Activated naive CD4-positive, alpha-beta T cell treated with anti-CD3 and anti-CD28 coated beads, Interleukin-2, amount 50 U/mL, for 16 hours (primary cell): ENCODE data around the gene MYO18A.
"Not testable (repeated sequence)": the region's sequence is repeated elsewhere in the genome, so short reads cannot be mapped to it uniquely, and the experiment has no call there.

ENCODE experiments used
- DNase-seq: peaks from one replicate; pipeline ENCODE4 v3.0.0-alpha.2; 2020

MYO18A gene

DNA sequence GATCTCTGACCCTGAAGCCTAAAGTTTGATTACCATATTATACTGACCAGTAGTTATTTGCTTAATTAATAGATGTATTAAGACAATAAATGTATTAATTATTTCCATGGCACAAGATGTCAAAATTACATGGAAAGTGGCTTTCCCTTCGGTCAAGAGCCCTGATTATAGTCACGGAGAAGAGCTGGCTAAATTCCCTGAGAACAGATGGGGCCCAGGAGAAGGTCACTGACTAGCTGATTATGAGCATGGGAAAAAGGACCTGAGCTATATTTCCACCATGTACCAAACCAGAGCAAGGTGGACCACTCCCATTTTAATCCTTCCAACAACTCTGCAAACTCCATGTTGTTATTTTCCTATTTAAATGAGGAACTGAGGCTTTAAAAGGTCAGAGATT lies 12.9 kb upstream of the MYO18A start:
- no peak for DNase-seq

DNA sequence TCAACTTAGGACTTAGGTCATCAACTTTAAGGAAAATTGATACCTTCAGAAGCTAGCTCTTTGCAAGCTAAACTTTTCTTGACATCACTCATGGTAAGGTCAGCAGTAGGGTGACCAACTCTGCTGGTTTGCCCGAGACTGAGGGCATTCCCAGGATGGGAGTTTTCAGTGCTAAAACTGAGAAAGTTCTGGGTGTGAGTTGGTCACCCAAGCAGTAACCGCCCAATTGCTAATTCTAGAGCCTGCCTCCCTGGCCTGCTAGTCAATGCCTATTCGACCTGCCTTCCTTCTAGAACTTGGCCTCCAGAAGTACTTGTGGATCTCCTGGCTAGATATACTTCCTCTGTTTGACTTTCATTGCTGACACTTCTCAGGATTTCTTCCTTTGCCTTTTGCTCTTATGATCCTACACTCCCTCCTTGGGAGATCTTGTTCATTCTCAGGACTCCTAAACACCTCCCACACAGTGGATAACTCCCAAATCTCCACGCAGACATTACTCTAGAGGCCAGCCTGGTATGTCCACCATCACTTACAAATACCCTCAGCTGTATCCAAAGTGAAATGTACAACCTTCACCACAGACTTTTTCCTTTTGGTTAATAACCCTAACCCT lies 10.5 kb upstream of the MYO18A start:
- no peak for DNase-seq

DNA sequence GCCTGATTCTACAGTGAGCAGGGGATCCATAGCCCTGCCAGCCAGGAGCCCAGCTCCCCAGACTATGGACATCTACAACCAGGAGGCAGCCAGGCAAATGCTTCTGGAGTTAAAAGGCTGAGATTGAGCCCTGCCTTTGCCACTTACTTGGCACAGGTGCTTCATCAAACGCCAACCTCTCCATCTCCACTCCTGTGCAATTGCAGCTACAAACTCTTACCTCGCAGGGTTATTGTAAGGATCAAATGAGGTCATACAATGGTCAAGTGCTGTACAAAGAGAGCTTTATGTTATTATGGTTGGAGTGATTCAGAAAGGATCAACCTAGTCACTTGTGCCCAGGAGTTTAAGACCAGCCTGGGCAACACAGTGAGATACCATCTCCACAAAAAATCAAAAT lies 9.8 kb upstream of the MYO18A start:
- no peak for DNase-seq

DNA sequence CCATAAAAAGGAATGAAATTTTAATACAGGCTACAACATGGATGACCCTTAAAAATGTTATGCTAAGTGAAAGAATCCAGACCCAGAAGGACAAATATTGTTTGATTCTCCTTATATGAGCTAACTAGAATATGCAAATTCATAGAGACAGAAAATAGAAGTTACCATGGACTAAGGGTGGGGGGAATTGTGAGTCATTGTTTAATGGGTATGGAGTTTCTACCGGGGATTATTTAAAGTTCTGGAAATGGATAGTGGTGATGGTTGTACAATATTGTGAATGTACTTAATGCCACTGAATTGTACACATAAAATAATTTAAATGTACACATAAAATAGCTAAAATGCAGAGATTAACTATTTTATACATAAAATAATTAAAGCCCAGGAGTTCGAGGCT lies 9.2 kb upstream of the MYO18A start:
- DNase-seq = no peak

DNA sequence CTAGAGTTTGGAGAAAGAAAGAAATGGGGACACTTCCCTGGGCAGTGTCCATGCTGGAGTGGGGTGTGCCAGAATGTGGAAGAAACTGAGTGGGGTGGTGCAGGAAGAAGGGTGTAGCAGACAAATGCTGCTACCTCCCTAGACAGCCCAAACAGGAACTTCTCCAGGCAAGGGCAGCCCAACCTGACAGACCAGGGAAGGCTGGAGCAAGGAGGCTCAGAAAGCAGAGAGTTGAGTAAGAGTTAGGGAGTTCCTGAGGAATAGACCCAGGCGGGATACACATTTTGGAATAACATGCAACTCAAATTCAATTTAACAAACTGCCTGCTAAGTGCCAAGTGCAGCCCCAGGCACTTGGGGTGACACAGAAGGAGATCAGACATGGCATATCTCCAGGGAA lies 1.0 kb upstream of the MYO18A start:
- DNase-seq = no peak

DNA sequence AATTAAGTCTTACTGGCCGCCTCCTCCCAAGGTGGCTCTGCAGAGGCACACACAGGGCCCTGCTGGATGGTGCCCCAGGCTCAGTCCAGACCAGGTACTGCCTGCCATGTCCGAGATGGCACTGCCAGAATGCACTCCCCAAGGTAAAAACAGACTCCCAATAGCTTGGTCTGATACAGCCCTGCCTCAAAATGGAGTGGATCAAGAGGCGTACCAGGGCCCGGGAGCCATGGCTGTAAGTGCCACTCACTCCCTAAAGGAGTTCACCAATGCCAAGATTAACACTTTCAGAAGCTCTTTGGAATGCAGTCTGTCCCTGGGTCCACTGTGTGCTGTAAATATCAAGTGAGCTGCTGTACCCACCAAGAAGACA lies 576 bp upstream of the MYO18A start:
- no peak for DNase-seq

DNA sequence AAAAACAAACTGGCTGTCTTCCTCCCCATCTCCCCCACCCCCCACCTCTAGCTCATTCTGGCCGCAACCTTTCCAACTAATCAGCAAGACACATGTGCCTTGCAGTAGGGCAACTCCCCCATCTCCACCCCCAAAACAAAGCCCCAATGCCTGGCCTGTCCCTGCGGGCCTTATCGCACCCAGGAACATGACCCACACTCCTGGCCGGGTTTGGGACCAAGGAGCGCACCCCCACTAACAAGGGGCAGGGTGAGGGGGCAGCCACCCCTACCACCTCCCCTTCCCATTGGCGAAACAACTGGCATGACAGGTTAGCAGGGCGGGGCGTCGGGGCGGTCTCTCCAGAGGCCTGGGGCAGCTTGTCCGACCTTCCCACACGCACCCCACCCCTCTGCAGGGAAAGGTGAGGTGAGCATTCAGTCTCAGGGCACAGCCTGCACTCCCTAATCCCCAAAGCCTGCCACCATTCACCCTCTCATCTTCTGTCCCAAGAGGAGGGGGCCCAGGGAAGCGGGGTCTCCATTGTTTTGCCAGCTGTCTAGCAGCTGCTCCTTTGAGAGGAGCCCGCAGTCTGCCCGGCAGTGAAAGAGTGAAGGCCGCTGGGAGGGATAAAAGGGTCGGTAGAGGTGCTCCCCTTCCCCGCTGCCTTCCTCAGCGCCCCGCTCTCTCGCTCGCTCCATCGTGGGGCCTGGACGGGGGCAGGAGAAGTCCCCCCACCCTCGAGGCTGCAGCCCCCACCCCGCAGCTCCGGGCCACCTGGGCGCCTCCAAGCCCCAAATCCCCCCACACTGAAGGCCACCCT lies 765 bp downstream of the MYO18A start:
- DNase-seq = no peak

DNA sequence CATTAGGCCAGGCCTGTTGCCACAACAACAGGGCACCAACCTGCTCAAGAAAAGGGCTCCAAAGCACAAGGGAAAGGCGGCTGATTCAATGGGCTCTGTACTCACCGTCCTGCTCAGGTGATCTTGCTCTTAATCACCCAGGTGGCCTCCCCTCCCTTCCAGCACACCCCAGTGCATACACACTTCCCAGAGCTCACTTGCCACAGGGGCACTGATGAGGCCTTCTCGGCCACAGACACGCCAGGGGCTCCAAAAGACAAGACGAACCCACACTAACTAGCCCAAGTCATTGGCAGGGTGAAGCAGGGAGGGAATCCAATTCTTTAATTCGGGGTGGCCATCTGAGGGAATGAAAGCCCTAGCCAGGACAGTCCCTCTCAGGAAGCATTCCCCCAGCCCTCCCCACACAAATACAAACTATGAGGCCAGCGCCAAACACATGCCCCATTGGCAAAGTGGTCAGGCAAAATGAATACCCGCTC lies 1.4 kb downstream of the MYO18A start:
- no peak for DNase-seq

DNA sequence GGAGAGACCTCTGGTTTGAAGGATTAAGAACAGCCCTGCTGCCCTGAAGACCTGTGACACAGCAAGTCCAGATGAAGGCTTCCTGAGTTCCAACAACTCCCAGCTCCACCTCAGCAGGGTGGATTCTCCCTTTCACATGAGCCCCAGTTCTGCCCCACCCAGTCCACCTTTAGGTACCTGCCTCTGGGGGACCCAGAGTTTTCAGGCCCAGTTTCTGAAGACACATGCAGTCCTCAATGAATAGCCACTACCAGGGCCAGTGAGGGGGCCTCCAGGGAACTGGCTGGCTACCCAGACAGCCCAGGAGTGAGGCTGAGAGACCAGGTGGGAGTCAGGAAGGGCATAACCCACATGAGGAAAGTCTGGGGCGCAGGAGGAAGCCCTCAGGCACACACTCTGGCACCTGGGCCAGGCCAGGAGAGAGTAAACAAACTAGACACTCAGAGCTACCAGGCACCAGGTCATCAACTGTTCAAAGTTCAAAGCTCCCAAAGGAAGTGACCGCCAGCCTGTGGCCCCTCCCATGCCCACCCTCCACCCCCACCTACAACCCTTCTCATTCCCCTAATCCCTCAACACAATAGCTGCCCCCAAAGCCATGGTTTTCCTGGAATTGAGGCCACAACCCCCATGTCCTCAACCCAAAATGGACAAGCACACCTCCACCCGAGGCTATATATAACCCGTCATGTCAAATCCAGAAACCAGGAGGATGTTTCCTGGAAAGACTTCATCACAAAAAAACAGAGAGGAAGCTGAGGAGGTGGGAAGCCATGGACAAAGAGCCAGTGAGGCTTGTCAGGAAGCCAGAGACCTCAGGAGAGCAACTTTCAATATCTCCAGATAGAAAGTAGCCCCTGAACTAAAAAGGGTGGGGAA lies 2.1 kb downstream of the MYO18A start:
- no peak for DNase-seq

DNA sequence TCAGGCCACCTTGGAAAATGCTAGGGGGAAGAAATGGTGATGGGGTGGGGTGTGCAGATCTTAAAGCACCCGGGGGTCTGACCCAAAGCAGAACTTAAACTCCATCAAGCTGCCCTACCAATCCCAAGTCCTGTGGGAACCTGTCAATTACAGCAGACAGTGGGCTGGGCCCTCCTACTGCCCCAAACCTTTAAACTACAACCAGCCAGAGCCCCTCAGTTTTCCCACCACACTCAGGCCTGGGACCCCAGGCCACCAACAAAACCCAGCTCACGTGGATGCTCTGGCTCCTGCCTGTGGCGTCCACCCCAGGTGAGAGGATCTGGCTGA lies 2.7 kb downstream of the MYO18A start:
- no peak for DNase-seq

DNA sequence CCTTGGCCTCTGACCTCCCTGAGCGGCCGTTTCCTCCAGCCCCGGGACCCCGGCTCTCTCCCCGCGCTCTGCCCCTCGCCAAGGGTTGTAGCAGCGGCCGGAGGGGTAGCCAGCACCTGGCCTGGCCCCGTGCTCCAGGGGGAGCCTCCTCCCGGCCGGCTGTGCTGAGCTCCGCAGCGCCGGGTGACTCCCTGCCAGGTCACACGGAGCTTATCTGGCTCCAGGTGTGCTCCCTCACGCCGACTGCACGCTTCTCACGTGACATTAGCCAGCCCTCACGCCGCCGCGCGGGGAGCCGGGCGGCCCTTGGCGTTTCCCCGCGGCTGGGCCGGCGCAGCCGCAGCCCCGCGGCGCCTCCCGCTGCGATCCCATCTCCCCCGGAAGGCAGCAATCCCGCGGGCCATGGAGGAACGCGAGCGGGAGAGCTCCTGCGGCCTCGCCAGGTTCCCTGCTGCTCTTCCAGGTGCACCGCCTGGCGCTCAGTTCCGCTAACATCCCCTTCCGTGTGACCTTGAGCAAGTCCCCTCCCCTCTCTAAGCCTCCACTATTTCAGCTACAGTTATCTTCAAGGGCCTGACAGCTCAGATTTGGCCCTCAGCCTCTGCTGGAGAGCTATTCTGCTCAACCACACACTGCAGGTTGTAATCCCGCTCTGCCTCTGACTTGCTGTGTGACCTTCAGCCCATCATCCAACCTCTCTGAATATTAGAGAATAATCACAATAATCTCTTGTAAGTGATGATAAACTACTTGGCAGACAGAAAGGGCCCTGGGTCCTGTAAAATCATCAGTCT lies 3.4 kb downstream of the MYO18A start:
- peak; percentile 72 for DNase-seq

DNA sequence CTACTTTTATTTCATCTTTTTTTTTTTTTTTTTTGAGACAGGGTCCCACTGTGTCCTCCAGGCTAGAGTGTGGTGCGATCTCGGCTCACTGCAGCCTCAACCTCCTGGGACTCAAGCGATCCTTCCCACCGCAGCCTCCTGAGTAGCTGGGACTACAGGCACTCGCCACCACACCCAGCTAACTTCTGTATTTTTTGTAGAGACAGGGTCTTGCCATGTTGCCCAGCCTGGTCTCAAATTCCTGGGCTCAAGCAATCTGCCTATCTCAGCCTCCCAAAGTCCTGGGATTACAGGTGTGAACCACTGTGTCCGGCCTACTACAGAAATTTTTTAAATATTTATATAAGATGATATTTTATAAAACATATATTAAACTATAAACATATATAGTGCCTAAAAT lies 4.8 kb downstream of the MYO18A start:
- DNase-seq = no peak

DNA sequence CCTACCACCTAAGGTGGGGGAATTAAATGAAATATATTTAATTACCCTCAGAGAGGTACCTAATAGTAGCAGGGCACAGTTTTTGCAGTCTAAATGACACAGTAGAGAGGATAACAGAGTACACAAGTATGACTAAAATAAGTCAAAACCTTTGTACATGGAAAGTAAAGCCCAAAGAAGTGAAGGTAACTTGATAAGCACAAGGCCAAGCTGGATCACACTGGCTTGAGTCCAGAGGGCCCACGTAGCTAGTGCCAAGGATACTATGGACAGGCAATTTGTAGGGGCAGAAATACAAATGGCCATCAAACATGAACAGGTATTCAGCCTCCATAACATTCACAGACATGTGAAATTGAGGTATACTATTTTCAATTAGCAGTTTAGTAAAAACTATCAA lies 7.6 kb downstream of the MYO18A start:
- DNase-seq = no peak

DNA sequence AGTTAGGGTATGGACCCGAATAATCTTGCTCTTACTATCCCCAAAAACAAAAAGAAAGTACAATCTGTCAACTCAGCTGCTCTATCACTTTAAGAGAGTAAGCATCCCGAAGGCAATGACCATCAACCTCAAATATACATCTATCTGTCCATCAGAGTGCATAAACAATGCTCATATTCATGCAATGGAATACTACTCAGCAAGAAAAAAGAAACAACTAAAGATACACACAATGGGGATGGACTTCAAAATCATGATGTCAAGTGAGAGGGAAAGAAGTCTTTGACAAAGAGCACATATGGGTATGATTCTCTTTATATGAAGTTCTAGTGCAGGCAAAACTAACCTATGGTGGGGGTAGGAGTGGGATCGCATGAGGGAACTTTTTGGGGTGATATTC lies 9.5 kb downstream of the MYO18A start:
- DNase-seq = no peak

DNA sequence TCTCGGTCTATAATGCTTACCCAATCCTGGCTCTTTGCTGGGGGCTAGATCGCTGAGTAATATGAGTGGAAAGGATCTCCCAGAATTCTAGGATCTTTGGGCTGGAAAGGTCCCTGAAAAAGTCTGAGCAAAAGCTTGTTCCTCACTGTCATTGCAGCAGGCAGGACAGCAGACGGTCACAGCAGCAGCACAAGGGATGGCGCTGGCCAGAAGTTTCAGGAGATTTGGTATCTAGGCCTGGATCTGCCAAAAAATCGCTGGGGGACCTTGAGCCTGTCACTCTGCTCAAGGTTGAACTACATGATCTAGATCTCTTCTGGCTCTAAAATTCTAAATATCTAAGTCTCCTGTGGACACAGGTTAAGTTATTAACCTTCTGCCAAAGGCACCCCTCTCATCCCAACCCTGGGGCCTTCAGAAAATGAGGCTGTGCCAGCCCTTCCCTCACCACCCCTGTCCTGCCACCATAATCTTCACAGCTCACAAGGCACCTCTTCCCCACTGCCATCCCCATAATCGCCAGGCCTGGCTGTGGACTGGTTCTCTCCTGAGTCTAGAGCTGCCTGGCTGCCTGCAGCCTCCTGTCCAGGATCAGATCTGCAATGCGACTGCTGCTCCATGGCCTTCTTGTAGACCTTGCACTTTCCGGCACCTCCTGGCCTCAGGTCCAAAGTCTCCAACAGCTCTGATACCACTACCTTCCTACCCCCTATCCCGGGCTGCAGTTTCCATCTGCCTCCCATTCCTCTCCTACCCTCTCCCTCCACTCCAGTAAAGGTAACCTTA lies 10.2 kb downstream of the MYO18A start:
- DNase-seq = no peak

DNA sequence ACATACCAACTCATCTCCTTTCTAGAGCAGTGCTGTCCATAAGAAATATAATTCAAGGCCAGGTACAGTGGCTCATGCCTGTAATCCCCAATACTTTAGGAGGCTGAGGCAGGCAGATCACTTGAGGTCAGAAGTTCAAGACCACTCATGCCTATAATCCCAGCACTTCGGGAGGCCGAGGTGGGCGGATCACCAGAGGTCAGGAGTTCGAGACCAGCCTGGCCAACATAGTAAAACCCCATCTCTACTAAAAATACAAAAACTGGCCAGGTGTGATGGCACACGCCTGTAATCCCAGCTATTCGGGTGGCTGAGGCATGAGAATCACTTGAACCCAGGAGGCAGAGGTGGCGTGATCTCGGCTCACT lies 11.5 kb downstream of the MYO18A start:
- not testable (repeated sequence) for DNase-seq

DNA sequence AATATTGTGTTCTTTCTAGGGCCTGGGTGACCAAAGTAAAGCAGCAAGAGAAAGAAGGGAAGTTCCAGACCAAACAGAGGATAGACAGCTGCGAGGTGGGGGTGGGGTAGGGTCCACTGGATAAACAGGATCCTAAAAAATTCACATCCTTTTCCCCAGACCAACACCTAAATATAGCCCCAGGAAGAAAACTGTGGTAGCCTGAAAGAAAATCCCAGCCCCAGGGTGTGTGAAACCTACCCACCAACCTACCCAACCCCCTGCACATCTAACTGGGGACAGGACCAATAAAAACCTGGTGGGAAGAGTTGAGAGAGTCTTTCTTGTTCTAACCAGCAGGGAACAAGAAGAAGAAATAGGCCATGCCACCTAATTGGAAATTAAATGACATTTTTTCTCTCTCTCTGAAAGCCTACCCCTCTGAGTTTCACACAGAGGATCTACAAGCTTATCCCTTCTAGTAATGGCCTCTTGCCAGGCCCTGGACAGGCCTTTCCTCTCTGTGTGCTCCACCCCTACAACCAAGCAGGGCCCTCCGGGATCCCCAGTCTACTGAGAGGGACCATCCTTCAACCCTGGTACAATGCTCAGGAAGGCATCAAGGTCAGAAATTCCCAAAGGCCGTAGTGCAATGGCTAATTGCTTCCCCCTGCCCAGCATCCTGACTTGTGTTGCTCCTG lies 12.0 kb downstream of the MYO18A start:
- no peak for DNase-seq

DNA sequence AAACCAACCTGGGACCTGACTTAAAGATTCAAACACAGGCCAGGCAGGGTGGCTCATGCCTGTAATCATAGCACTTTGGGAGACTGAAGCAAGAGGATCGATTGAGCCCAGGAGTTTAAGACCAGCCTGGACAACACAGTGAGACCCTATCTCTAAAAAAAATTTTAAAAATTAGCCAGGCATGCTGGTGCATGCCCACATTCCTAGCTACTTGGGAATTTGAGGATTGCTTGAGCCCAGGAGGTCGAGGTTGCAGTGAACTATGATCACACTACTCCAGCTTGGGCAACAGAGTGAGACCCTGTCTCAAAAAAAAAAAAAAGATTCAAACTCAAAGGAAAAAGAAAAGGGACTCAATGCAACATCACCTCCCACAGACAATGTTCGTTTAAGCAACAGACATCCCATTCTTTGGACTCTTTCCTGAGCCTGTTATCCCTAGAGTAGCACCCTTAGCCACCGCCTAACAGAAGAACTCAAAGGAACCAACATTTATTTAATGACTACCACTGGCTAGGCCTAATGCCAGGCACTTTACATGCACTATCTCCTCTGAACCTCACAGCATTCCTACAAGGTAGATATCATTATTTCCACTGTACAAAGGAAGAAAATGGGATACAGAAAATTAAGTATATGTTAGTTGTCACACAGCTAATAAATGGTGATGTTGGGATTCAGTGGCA lies 12.7 kb downstream of the MYO18A start:
- no peak for DNase-seq

DNA sequence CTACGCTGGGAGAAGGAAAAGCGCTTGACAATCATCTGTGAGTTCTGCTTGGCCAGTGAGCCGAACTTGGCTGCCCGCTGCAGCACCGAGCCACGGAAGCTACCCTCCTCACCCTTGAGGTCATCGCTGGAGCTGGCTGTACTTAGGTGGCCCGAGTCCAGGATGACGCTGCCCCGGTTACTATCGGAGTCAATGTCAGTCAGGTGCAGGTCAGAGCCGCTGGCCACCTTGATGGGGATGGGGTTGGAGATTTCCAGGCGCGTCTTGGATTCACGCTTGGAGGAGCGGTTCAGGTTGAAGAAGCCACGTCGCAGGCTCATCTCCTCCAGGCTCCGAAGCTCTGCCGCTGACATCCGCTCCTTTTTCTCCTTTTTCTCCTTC lies 13.7 kb downstream of the MYO18A start:
- DNase-seq = no peak

DNA sequence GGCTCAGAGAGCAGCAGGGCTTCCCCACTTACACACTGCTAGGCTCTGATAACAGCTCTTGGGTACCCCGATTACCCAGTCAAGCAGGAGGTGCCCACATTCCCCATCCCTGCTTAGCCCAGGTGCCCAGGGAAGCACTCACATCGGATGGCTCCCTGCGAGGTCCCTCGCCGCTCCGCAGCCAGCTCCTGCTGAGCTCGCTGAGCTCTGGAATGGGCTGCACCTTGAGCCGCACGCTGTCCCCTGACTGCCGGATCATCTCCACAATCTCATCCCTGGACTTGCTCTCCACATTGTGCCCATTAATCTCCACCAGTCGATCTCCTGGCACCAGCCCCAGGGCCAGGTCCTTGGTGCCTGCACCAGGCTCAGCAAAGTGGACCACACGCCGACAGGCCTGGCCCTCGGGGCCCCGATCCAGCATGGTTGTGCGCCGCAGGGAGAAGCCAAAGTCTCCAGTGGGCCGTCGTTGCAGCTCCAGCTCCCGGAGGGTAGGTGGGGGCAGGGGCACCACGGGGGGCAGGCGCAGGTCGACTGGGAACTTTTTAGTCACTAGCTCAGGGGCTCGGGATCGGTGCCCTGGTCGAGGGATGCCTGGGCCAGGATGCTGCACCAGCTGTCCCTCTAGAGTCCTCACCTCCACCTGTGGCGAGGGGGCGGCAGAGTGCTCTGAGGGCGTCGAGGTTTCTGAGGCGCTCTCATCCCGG lies 14.2 kb downstream of the MYO18A start:
- DNase-seq = no peak
